Kidney (tissue), 14 donors: ENCODE results near the gene GCLM. TPM values are rescaled to one million over a fixed set of nuclear protein-coding genes. Genes with fewer than 3 reads are reported as not detected.
A peak's percentile ranks its signal among the peaks of the same experiment; 100 is the strongest.

Experiments used
- DNase-seq, 5 donors: peaks; one replicate each; pipeline ENCODE4 v3.0.0-alpha.2; 2013 to 2020
- FAIRE-seq: peaks from 2 replicates; lab custom pipeline; 2012; peaks lifted over from hg19 to GRCh38; lab: Jason Lieb, UNC
- H3K27ac ChIP-seq, 2 donors: one replicate each; pipeline ENCODE4 v1.7.0; 2013; ENCODE audit warnings: low read depth in 2 of 2, low read length in 2 of 2, inconsistent platforms in 1 of 2
- H3K27me3 ChIP-seq: one replicate; pipeline ENCODE4 v1.7.1; 2013; ENCODE audit warnings: low read length, inconsistent platforms; ENCODE audit not compliant: control insufficient read depth, insufficient read depth
- H3K36me3 ChIP-seq, 3 donors: one replicate each; pipeline versions ENCODE4 v1.7.0 to v1.7.1; 2013; ENCODE audit warnings: low read length in 3 of 3, control low read depth in 1 of 3, inconsistent platforms in 1 of 3; ENCODE audit not compliant: insufficient read depth in 3 of 3, control insufficient read depth in 2 of 3
- H3K4me1 ChIP-seq, 3 donors: one replicate each; pipeline versions ENCODE4 v1.7.0 to v1.7.1; 2013; ENCODE audit warnings: low read length in 3 of 3, inconsistent platforms in 1 of 3, low read depth in 1 of 3; ENCODE audit not compliant: control insufficient read depth in 2 of 3, insufficient read depth in 2 of 3
- H3K4me3 ChIP-seq, 3 donors: one replicate each; pipeline versions ENCODE4 v1.7.0 to v1.8.1; 2013; ENCODE audit warnings: low read length in 3 of 3, control low read depth in 1 of 3, inconsistent platforms in 1 of 3
- H3K9ac ChIP-seq, 3 donors: one replicate each; pipeline versions ENCODE4 v1.7.0 to v1.7.1; 2013; ENCODE audit warnings: low read length in 3 of 3, control low read depth in 1 of 3, inconsistent platforms in 1 of 3
- H3K9me3 ChIP-seq, 3 donors: one replicate each; pipeline versions ENCODE4 v1.7.0 to v1.7.1; 2013; ENCODE audit warnings: low read length in 3 of 3, control low read depth in 1 of 3, inconsistent platforms in 1 of 3; ENCODE audit not compliant: control insufficient read depth in 2 of 3, insufficient read depth in 1 of 3
- CTCF ChIP-seq: IDR thresholded peaks from 3 replicates; pipeline ENCODE4 v1.5.1; 2012; ENCODE audit warnings: mild to moderate bottlenecking, moderate library complexity, borderline replicate concordance; ENCODE audit not compliant: insufficient read depth; ENCODE audit errors: extremely low read depth
- intact Hi-C: fragments of 100-400 bp; cut with DNase I; formaldehyde crosslinking; loops from one replicate; pipeline ENCODE4 v1.11.1; 2022
- polyA plus RNA-seq: library from polyadenylated mRNA; stranded (reverse); fragments of 350-450 nt; fragmentation: Illumina TruSeq; extraction: RNeasy Lipid Tissue Mini Kit (QIAGEN cat#74804); gene quantifications from one replicate; pipeline ENCODE4 v1.2.3, GENCODE V29; 2014; ENCODE audit warnings: low read depth, low replicate concordance; ENCODE audit not compliant: insufficient read depth
- total RNA-seq: library from RNA; stranded (reverse); fragmentation: NEBNext Ultra II Directional; extraction: Animal tissue kit (Norgen Biotek cat#: 25700); gene quantifications from one replicate; pipeline ENCODE4 v1.2.1, GENCODE V29; 2021
- donor health status: control.
- donor health status: control.
- donor health status: control.
- donor health status: control.
- donor health status: control.
- donor health status: DM: yes; HTN: yes; CAD: no.
- donor health status: Normal renal cell carcinoma (clear cell type).

Gene GCLM
- total and polyA plus RNA-seq, 2 donors from 2014 or later: 14.7 TPM

GRCh38 chr1:93845538-93846205 lies 63.6 kb downstream of the GCLM start:
- FAIRE-seq (no peak), DNase-seq (peak in 4 of 5 donors; percentile 44 to 74 (median 60))
- Histone ChIP-seq H3K4me1 (peaks cover 2 to 7% (median 7%) of the 10 kb centered on the region in 3 donors), H3K4me3 (peak overlapping the region; percentile 65 to 88 (median 75)), H3K27me3 (no peaks in the 10 kb centered on the region), H3K9ac (peak overlapping the region; percentile 57 to 88 (median 88)), H3K9me3 (no peaks in the 10 kb centered on the region), H3K27ac (peak overlapping the region; percentile 98 to 99), H3K36me3 (no peaks in the 10 kb centered on the region)
- no peak for TF ChIP-seq CTCF
- intact Hi-C loops: no loop called here

- Histone ChIP-seq H3K27ac (no peak overlapping the region), H3K9ac (no peak overlapping the region), H3K36me3 (no peaks in the 10 kb centered on the region), H3K4me1 (peaks cover 2 to 7% (median 7%) of the 10 kb centered on the region in 3 donors), H3K9me3 (no peaks in the 10 kb centered on the region), H3K27me3 (no peaks in the 10 kb centered on the region), H3K4me3 (no peak overlapping the region)
- TF ChIP-seq CTCF: peak; percentile 79
- DNase-seq (peak in 4 of 5 donors; percentile 52 to 91 (median 76)), FAIRE-seq (peak; percentile 85)
- intact Hi-C loops: no loop called here
Observed at GRCh38 chr1:93844262-93845045, 64.8 kb downstream of the GCLM start.

- TF ChIP-seq CTCF: no peak
- Histone ChIP-seq H3K9me3 (no peaks in the 10 kb centered on the region), H3K9ac (no peak overlapping the region), H3K4me1 (peaks cover 0 to 7% (median 2%) of the 10 kb centered on the region in 3 donors), H3K36me3 (no peaks in the 10 kb centered on the region), H3K27ac (no peak overlapping the region), H3K27me3 (no peaks in the 10 kb centered on the region), H3K4me3 (no peak overlapping the region)
- DNase-seq (no peak), FAIRE-seq (no peak)
- intact Hi-C loops: no loop called here
Observed at GRCh38 chr1:93842750-93843500, 66.3 kb downstream of the GCLM start.
